Stimulated activated CD8-positive, alpha-beta memory T cell treated with anti-CD3 and anti-CD28 coated beads, Interleukin-4, amount 100 ng/mL, for 24 hours (primary cell): ENCODE data around the gene ERGIC3.
"Not testable (repeated sequence)": the region's sequence is repeated elsewhere in the genome, so short reads cannot be mapped to it uniquely, and the experiment has no call there.

ENCODE experiments used
- DNase-seq: peaks from one replicate; pipeline ENCODE4 v3.0.0-alpha.2; 2020; ENCODE audit warnings: low read depth

The ERGIC3 gene

DNA sequence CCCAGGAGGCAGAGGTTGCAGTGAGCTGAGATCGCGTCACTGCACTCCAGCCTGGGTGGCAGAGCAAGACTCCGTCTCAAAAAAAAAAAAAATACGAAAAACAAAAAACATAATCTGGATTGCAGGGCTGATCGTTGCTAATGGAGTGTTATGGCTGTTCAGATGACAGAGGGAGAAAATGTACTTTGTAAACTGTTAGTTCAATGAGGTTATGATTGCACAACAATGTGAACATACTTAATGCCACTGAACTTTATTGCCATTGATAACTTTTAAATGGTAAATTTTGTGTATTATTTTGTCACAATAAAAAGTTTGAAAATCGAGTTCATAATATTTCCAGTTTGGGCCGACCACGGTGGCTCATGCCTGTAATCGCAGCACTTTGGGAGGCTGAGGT is 22.9 kb upstream of the ERGIC3 start:
- no peak for DNase-seq

DNA sequence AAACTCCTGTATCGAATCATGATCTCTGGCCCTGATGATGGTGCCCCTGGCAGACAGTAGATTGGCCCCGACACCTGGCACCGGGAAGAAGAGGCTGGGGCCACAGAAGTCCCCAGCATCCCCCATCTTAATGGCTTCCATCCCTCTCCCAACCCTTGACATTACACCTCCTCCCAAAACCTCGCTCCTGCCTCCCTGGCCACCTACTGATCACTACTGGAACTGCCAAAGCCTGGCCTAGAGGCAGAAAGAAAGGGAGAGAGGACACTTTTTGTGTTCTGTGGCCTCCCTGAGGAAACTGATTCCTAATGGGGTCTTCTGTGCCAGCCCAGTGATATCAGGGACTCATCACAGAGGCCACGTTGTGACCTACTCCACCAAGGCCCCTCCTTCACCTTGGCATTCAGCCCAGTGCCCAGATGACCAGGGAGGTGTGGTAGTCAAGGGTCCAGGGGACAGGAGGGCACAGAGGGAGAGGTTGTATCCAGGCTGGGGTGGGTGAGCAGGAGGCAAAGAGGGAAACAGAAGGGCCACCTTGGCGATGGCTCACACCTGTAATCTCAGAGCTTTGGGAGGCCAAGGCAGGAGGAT is 18.5 kb upstream of the ERGIC3 start:
- no peak for DNase-seq

DNA sequence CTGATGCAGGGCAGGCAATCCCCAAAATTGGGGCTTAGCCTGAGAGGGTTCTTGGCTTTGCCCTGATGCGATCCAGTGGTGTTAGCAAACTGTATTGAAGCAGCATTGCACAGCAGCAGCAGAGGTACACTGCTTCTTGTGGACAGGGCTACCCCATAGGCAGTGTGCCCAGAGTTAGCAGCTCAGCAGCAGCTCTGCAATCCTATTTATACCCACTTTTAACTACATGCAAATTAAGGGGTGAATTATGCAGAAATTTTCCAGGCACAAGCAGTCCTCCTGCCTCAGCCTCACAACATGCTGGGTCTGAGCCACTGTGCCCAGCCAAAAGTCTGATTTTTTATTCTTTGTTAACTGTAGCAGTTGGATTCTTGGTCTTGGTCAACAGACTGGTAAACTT is 16.2 kb upstream of the ERGIC3 start:
- DNase-seq, result no peak

DNA sequence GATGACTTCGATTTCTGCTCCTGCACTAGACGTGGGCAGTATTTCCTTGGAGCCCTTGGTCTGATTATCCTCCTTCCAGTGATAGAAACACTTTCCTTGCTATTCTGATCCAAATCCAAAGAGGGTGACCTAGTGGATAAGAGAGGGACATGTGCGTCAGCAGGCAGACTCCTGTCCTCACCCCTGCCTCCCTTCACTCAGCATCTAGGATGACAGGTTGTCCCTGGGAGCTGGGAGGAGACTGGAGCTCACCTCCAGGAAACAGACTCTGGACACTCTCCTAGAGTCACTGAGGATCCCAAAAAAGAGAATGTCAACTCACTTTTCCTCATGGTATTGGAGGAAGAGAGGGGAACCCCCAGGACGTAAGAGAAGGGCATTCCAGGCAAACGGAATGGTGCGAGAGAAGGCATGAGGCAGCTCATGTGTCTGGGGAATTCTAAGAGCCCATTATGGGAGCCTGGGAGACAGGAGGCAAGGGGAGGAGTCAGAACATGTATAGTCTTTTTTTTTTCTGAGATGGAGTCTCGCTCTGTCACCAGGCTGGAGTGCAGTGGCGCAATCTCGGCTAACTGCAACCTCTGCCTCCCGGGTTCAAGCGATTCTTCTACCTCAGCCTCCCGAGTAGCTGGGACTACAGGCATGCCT is 14.6 kb upstream of the ERGIC3 start:
- no peak for DNase-seq

- DNase-seq, result no peak
Observed at GRCh38 chr20:35529552-35529951, 12.3 kb upstream of the ERGIC3 start, which contains the start of gene C20orf173. TSS of gene C20orf173 (minus strand) at chr20:35529652. CDS start at chr20:35529373, 279 bp downstream.

DNA sequence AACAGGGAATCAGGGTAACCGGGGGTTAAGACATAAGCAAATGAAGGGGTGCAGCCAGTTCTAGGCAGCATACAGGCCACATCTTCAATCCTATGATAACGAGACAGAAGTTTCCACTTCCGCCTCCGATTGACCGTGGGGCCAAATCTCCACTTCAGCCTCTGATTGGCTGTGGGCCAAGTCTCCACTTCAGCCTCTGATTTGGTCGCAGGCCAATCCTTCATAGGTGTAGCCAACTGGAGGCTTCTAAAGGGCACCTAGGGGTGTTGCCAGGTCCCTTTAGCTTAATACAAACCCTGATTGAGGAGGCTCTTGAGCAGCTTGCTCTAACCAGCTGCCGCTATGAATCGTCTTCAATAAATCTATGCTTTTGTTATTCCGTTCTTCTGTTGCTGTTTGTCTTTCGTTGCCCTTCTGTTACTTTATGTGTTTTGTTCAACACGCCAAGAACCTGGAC is 2.1 kb upstream of the ERGIC3 start:
- no peak for DNase-seq

- no peak for DNase-seq
Observed at GRCh38 chr20:35541118-35541782, 628 bp upstream of the ERGIC3 start.

DNA sequence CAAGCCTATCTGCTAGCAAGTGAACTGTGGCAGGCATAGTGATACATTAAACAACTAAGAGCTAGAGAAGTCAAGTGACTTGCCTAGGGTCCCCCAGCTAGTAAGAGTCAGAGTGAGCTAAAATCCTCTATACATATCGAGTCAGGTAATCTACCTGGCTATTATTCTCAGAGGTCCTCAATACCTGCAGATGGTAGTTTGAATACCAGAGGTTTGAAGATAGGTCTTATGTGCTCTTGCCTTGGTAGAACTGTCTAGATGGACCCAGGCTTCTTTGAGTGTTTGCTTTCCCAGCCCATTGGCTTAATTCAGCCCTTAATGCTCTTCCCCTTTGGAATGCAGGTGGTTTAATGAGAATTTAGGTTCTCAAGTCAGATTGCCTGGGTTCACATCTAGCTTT is 1.1 kb downstream of the ERGIC3 start:
- DNase-seq, result no peak

GRCh38 chr20:35544436-35544835 is 2.6 kb downstream of the ERGIC3 start:
- DNase-seq, result no peak

DNA sequence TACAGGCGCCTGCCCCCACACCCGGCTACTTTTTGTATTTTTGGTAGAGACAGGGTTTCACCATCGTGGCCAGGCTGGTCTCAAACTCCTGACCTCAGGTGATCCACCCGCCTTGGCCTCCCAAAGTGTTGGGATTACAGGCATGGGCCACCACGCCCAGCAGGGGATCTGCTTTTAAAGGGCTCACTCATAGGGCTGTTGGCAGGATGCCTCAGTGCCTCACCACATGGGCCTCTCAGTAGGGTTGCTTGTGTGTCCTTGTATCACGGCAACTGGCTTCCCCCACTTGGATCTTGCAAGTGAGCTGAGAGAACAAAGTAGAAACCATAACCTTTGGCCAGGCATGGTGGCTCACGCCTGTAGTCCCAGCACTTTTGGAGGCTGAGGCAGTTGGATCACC is 3.1 kb downstream of the ERGIC3 start:
- DNase-seq, result not testable (repeated sequence)

- no peak for DNase-seq
Observed at GRCh38 chr20:35546127-35546526, 4.2 kb downstream of the ERGIC3 start.

DNA sequence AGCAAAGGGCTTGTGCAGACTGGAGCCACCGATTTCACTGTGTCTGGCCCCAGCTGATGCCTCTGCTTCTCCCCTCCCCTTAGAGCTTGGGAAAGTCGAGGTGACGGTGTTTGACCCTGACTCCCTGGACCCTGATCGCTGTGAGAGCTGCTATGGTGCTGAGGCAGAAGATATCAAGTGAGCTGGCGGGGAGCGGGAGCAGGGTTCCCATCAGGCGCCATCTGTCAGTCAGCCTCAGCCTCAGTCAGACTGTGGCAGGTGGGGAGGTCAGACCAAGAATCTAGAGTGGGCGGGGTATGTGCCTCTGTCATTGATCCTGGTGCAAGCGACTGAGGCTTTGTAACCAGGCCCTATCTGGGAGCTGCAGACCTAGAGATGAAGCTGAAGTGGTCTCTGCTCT is 5.5 kb downstream of the ERGIC3 start:
- no peak for DNase-seq

DNA sequence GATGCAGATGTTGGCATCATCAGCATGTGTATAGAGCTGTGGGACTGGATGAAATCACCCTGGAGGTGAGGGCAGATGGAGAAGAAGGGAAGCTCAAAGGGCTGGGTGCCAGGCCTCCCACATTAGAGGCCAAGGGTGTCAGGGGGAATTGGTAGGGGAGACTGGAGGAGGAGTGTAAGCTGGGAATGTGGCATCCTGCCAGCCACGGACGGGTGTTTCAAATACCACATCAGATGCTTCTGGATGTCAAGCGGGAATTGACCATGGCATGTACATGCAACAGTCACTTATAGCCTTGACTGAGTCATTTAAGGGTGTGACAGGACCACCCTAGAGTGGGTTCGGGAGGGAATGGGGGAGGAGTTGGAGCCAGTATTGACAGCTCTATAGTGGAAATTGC is 9.6 kb downstream of the ERGIC3 start:
- DNase-seq, result no peak

DNA sequence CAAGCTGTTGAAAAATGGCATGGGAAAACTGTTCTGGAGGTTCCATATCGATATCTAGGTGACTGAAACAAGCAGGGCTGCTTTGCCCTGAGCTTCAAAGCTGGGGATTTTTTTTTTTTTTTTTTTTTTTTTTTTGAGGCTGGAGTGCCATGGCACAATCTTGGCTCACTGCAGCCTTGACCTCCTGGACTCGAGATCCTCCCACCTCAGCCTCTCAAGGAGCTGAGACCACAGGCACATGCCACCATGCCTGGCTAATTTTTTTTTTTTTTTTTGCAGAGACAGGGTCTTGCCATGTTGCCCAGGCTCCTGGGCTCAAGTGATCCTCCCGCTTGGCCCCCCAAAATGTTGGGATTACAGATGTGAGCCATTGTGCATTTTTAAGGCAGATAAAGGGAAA is 11.0 kb downstream of the ERGIC3 start:
- DNase-seq, result no peak

DNA sequence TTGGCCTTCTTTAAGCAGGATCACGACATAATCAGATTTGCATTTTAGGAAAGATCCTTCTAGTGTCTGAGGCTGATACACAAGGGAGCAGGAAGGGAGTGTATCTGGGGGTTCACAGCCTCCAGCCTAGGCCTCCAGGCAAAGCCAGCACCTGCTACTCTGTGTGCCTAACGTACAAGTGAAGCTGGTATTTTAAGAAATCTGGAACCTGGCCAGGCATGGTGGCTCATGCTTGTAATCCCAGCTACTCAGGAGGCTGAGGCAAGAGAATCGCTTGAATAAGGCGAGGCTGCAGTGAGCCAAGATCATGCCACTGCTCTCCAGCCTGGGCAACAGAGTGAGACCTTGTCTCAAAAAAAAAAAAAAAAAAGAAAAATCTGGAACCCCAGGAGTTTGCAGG is 13.6 kb downstream of the ERGIC3 start:
- DNase-seq, result not testable (repeated sequence)

DNA sequence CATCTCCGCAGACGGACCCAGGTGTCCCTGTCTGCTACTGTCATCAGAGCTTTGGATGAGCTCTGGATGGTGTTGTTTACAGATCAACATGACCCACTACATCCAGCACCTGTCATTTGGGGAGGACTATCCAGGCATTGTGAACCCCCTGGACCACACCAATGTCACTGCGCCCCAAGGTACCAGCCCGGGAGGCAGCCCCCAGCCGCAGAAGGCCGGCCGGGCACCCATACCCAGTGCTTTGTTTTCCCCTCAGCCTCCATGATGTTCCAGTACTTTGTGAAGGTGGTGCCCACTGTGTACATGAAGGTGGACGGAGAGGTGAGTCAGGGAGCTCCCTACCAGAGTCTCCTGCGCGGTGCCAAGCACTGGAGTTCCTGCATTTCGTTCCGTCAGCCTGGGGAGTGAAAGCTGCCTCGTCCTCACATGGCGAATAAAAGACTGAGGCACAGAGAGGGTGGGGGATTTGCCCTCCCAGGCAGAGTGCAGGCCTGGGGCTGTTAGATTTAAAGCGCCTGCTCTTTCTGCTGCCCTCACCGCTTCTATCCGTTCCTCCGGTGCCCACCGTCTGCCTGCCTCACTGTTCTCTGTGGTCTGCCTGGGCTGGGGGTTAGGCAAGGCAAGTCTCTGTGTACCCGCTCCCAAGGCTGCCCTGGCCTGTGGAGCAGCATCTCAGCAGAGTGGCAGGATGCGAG is 14.2 kb downstream of the ERGIC3 start:
- DNase-seq, result no peak

- DNase-seq, result no peak
Observed at GRCh38 chr20:35556871-35557270, 15.0 kb downstream of the ERGIC3 start.

- DNase-seq, result no peak
Observed at GRCh38 chr20:35558451-35558850, 16.6 kb downstream of the ERGIC3 start.

- no peak for DNase-seq
Observed at GRCh38 chr20:35559042-35559693, 17.3 kb downstream of the ERGIC3 start.

GRCh38 chr20:35560105-35560511 is 18.2 kb downstream of the ERGIC3 start:
- no peak for DNase-seq

GRCh38 chr20:35560541-35560940 is 18.7 kb downstream of the ERGIC3 start:
- no peak for DNase-seq

GRCh38 chr20:35561268-35561667 is 19.4 kb downstream of the ERGIC3 start:
- DNase-seq, result no peak
